HG03280 (cell line): Measurements from ENCODE around the gene TSPEAR.
"Not testable (repeated sequence)": the region's sequence is repeated elsewhere in the genome, so short reads cannot be mapped to it uniquely, and the experiment has no call there.

ENCODE experiments used
- ATAC-seq: cut with Tn5 transposase; IDR thresholded peaks from one replicate; pipeline ENCODE4 v1.9.1; 2021; ENCODE audit warnings: mild to moderate bottlenecking, moderate library complexity; ENCODE audit not compliant: unreplicated experiment

Gene TSPEAR

GRCh38 chr21:44555200-44555875 lies 156.0 kb downstream of the TSPEAR start:
- no peak for ATAC-seq

GRCh38 chr21:44552681-44553080 lies 158.7 kb downstream of the TSPEAR start:
- ATAC-seq: no peak

GRCh38 chr21:44552136-44552535 lies 159.2 kb downstream of the TSPEAR start:
- no peak for ATAC-seq

- no peak for ATAC-seq
These were observed 159.9 kb downstream of the TSPEAR start, which contains the start of gene KRTAP10-2 for GRCh38 chr21:44551340-44551961. TSS of gene KRTAP10-2 (minus strand) at chr21:44551505. CDS start at chr21:44551458, 47 bp downstream.

GRCh38 chr21:44550807-44551206 lies 160.6 kb downstream of the TSPEAR start:
- ATAC-seq: no peak

- not testable (repeated sequence) for ATAC-seq
These were observed 161.1 kb downstream of the TSPEAR start for GRCh38 chr21:44550285-44550684.

- no peak for ATAC-seq
These were observed 161.7 kb downstream of the TSPEAR start for GRCh38 chr21:44549525-44550211.

GRCh38 chr21:44548922-44549321 lies 162.4 kb downstream of the TSPEAR start:
- no peak for ATAC-seq

GRCh38 chr21:44548381-44548780 lies 163.0 kb downstream of the TSPEAR start:
- no peak for ATAC-seq

- ATAC-seq: no peak
These were observed 163.6 kb downstream of the TSPEAR start for GRCh38 chr21:44547656-44548331.

GRCh38 chr21:44544566-44544965 lies 166.8 kb downstream of the TSPEAR start:
- no peak for ATAC-seq

- ATAC-seq: no peak
These were observed 168.7 kb downstream of the TSPEAR start for GRCh38 chr21:44542716-44543115.

- ATAC-seq: no peak
These were observed 170.6 kb downstream of the TSPEAR start for GRCh38 chr21:44540741-44541288.

GRCh38 chr21:44539991-44540666 lies 171.2 kb downstream of the TSPEAR start, which contains the start of gene KRTAP10-1:
TSS of gene KRTAP10-1 (minus strand) at chr21:44540195. CDS start at chr21:44540150, 45 bp downstream.
- ATAC-seq: no peak

- no peak for ATAC-seq
These were observed 172.3 kb downstream of the TSPEAR start for GRCh38 chr21:44539046-44539445.

- ATAC-seq: no peak
These were observed 173.2 kb downstream of the TSPEAR start for GRCh38 chr21:44537930-44538911.

- no peak for ATAC-seq
These were observed 175.4 kb downstream of the TSPEAR start for GRCh38 chr21:44535963-44536362.

- no peak for ATAC-seq
These were observed 176.7 kb downstream of the TSPEAR start for GRCh38 chr21:44534688-44535087.
